Calu3 (cell line): Measurements from ENCODE around the gene ANKRD61. TPM values are rescaled to one million over a fixed set of nuclear protein-coding genes. Genes with fewer than 3 reads are reported as not detected.
"Not testable (repeated sequence)": the region's sequence is repeated elsewhere in the genome, so short reads cannot be mapped to it uniquely, and the experiment has no call there.

ENCODE experiments used
- BruUV-seq: library from RNA; stranded (reverse); fragments of 400-500 nt; replicated peaks from 2 replicates; lab custom pipeline; 2021; lab: Mats Ljungman, UMichigan
- CTCF ChIA-PET: fragments of 300-600 bp; sonication (Branson Sonifier 250); formaldehyde crosslinking; loops from one replicate; lab custom pipeline; 2022; ENCODE audit warnings: antibody characterized with exemption; lab: Charles Lee
- DNase-seq: peaks from one replicate; pipeline ENCODE4 v3.0.0; 2022
- H3K27ac Mint-ChIP-seq: one replicate; pipeline ENCODE4 v1.8.0; 2022; ENCODE audit warnings: mixed read lengths; ENCODE audit not compliant: unreplicated experiment
- H3K27me3 Mint-ChIP-seq: one replicate; pipeline ENCODE4 v1.8.0; 2022; ENCODE audit warnings: mixed read lengths; ENCODE audit not compliant: unreplicated experiment
- H3K36me3 Mint-ChIP-seq: one replicate; pipeline ENCODE4 v1.8.0; 2022; ENCODE audit warnings: mild to moderate bottlenecking, moderate library complexity, mixed read lengths; ENCODE audit not compliant: insufficient read depth, unreplicated experiment
- H3K4me1 Mint-ChIP-seq: one replicate; pipeline ENCODE4 v1.8.0; 2022; ENCODE audit warnings: mild to moderate bottlenecking, low read depth, mixed read lengths; ENCODE audit not compliant: unreplicated experiment
- H3K4me3 Mint-ChIP-seq: one replicate; pipeline ENCODE4 v1.8.0; 2022; ENCODE audit warnings: mild to moderate bottlenecking, low read depth, moderate library complexity, mixed read lengths; ENCODE audit not compliant: unreplicated experiment
- H3K9me3 Mint-ChIP-seq: one replicate; pipeline ENCODE4 v1.8.0; 2022; ENCODE audit warnings: low read depth, mixed read lengths; ENCODE audit not compliant: unreplicated experiment
- intact Hi-C: fragments of 100-400 bp; cut with micrococcal nuclease; formaldehyde crosslinking; loops from one replicate; pipeline ENCODE4 v1.10.0; 2022; ENCODE audit not compliant: unreplicated experiment
- total RNA-seq: library from RNA; stranded (reverse); gene quantifications from 2 replicates; pipeline ENCODE4 v1.2.3, GENCODE V29; 2022
- TF ChIP-seq, protein P1 (sequence below): fragments of 200-600 bp; IDR thresholded peaks from one replicate; pipeline ENCODE4 v1.8.0; 2022; ENCODE audit warnings: antibody characterized with exemption; ENCODE audit not compliant: unreplicated experiment

Gene ANKRD61
- total RNA-seq, 1 experiment from 2014 or later: 0.47 TPM

DNA sequence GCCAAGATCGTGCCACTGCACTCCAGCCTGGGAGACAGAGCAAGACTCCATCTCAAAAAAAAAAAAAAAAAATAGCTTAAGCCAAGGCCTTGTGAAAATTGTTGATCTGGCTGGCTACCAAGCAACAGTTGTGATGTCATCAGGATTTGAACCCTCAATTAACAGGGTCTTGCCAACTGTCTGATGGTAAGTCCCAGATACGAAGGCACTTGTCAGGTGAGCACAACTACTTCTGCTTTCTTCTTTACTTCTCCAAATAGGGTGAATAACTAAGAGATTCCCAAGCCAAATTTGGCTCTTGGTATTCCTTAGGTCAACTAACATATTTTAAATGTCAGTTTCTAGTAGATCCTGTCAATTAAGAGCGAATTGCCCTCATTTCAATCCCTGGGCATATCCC lies 47.4 kb downstream of the ANKRD61 start:
- BruUV-seq: no TSS peak
- CTCF ChIA-PET: no interaction called here
- Mint-ChIP-seq H3K27me3 (no peaks in the 10 kb centered on the region), H3K4me1 (peaks cover 9% of the 10 kb centered on the region), H3K36me3 (peaks cover 24% of the 10 kb centered on the region), H3K4me3 (no peak overlapping the region), H3K9me3 (no peaks in the 10 kb centered on the region), H3K27ac (no peak overlapping the region)
- intact Hi-C loops: no loop called here
- no peak for DNase-seq
- TF ChIP-seq, protein P1, sequence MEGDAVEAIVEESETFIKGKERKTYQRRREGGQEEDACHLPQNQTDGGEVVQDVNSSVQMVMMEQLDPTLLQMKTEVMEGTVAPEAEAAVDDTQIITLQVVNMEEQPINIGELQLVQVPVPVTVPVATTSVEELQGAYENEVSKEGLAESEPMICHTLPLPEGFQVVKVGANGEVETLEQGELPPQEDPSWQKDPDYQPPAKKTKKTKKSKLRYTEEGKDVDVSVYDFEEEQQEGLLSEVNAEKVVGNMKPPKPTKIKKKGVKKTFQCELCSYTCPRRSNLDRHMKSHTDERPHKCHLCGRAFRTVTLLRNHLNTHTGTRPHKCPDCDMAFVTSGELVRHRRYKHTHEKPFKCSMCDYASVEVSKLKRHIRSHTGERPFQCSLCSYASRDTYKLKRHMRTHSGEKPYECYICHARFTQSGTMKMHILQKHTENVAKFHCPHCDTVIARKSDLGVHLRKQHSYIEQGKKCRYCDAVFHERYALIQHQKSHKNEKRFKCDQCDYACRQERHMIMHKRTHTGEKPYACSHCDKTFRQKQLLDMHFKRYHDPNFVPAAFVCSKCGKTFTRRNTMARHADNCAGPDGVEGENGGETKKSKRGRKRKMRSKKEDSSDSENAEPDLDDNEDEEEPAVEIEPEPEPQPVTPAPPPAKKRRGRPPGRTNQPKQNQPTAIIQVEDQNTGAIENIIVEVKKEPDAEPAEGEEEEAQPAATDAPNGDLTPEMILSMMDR: no peak

DNA sequence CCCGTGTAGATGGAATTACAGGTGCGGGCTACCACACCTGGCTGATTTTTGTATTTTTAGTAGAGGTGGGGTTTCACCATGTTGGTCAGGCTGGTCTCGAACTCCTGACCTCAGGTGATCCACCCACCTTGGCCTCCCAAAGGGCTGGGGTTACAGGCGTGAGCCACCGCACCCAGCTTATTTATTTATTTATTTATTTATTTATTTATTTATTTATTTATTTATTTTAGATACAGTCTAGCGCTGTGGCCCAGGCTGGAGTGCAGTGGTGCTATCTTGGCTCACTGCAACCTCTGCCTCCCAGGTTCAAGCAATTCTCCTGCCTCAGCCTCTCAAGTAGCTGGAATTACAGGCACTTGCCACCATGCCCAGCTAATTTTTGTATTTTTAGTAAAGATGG lies 51.9 kb downstream of the ANKRD61 start:
- H3K9me3 Mint-ChIP-seq, intact Hi-C loops, H3K27ac Mint-ChIP-seq, BruUV-seq, H3K4me1 Mint-ChIP-seq, DNase-seq, H3K4me3 Mint-ChIP-seq, H3K27me3 Mint-ChIP-seq: not testable (repeated sequence)
- CTCF ChIA-PET: interaction anchor here (1.5 kb wide), 1 partner anchor 56 kb away, joined by 4 read pairs; no protein-coding TSS in a partner anchor
- H3K36me3 Mint-ChIP-seq: peaks cover 17% of the 10 kb centered on the region

Other genes starting within 250 kb of the ANKRD61 start
- gene RNF216, start 249.7 kb upstream of the ANKRD61 start, total RNA-seq: 45.7 and 48.7 TPM in 2 replicates
- not detected in 2 replicates for gene OCM, start 150.6 kb upstream of the ANKRD61 start, total RNA-seq
- gene CCZ1, start 132.6 kb upstream of the ANKRD61 start, total RNA-seq: 138 and 144 TPM in 2 replicates
- gene RSPH10B, start 60.7 kb upstream of the ANKRD61 start, total RNA-seq: 0.33 and 0.37 TPM in 2 replicates
- 32.6 and 33.2 TPM in 2 replicates for gene PMS2, start 22.3 kb upstream of the ANKRD61 start, total RNA-seq
- 74.2 and 85.9 TPM in 2 replicates for gene AIMP2, start 22.1 kb upstream of the ANKRD61 start, total RNA-seq
- 182 and 197 TPM in 2 replicates for gene EIF2AK1, start 27.8 kb downstream of the ANKRD61 start, total RNA-seq
- 19.6 and 20.5 TPM in 2 replicates for gene USP42, start 73.6 kb downstream of the ANKRD61 start, total RNA-seq
- gene CYTH3, start 241.2 kb downstream of the ANKRD61 start, total RNA-seq: 47.2 and 73.4 TPM in 2 replicates